Vagina (tissue), 2 donors: ENCODE data around the gene SUDS3. TPM values are rescaled to one million over a fixed set of nuclear protein-coding genes. Genes with fewer than 3 reads are reported as not detected.

Source experiments
- DNase-seq, 2 donors: peaks; one replicate each; pipeline ENCODE4 v3.0.0-alpha.2; 2017; ENCODE audit errors: extremely low spot score in 2 of 2
- H3K27ac ChIP-seq: fragments of 200-600 bp; sonication (generic); one replicate; pipeline ENCODE4 v1.5.1; 2019
- H3K27me3 ChIP-seq: fragments of 200-600 bp; sonication (generic); one replicate; pipeline ENCODE4 v1.5.1; 2019
- H3K36me3 ChIP-seq, 2 donors: fragments of 200-600 bp; sonication (generic); one replicate each; pipeline ENCODE4 v1.5.1; 2017 to 2019
- H3K4me1 ChIP-seq: fragments of 200-600 bp; sonication (generic); one replicate; pipeline ENCODE4 v1.5.1; 2019
- H3K4me3 ChIP-seq, 2 donors: fragments of 200-600 bp; sonication (generic); 1 replicate in 1 of 2; 2 replicates in 1 of 2; pipeline ENCODE4 v1.5.1; 2016 to 2019
- H3K9me3 ChIP-seq: fragments of 200-600 bp; sonication (generic); one replicate; pipeline ENCODE4 v1.5.1; 2019
- CTCF ChIP-seq, 3 experiments: fragments of 450-650 bp in 2 of 3; fragments of 200-600 bp in 1 of 3; sonication (generic) in 1 of 3; IDR thresholded peaks; one replicate each; pipeline ENCODE4 v1.5.1; 2017 to 2019; ENCODE audit warnings: antibody characterized with exemption in 3 of 3, mild to moderate bottlenecking in 2 of 3, moderate library complexity in 2 of 3
- POLR2A ChIP-seq, 2 donors: fragments of 450-650 bp; IDR thresholded peaks; one replicate each; pipeline ENCODE4 v1.6.1; 2017; ENCODE audit warnings: antibody characterized with exemption in 2 of 2, mild to moderate bottlenecking in 2 of 2, moderate library complexity in 2 of 2
- POLR2AphosphoS5 ChIP-seq, 2 donors: sonication (generic); formaldehyde crosslinking; IDR thresholded peaks; one replicate each; pipeline ENCODE4 v1.9.0; 2017; ENCODE audit warnings: antibody characterized with exemption in 2 of 2, mild to moderate bottlenecking in 2 of 2, low read depth in 1 of 2; ENCODE audit not compliant: insufficient read depth in 1 of 2
- intact Hi-C: fragments of 100-400 bp; cut with DNase I; formaldehyde crosslinking; loops from one replicate; pipeline ENCODE4 v1.15.1; 2023
- total RNA-seq: library from RNA; depleted of rRNA; stranded (reverse); fragments of >200 nt; gene quantifications from one replicate; pipeline ENCODE4 v1.2.3, GENCODE V29; 2016

Gene SUDS3
- total RNA-seq, 1 donor from 2014 or later: 26.3 TPM

GRCh38 chr12:118455327-118455726 is 79.0 kb downstream of the SUDS3 start:
- intact Hi-C loops: no loop called here
- no peak overlapping the region for H3K27ac ChIP-seq
- TF ChIP-seq POLR2A (IDR thresholded peaks at IDR 0.05) (no peak), CTCF (IDR thresholded peaks at IDR 0.05) (no peak), POLR2AphosphoS5 (IDR thresholded peaks at IDR 0.05; ENCODE audit: insufficient read depth in 1 of 2, low read depth in 1 of 2) (no peak)

GRCh38 chr12:118456741-118457140 is 80.4 kb downstream of the SUDS3 start:
- Histone ChIP-seq H3K27me3 (no peaks in the 10 kb centered on the region), H3K4me3 (no peak overlapping the region), H3K27ac (no peak overlapping the region), H3K4me1 (no peaks in the 10 kb centered on the region), H3K36me3 (no peaks in the 10 kb centered on the region), H3K9me3 (no peaks in the 10 kb centered on the region)
- intact Hi-C loops: no loop called here
- no peak for DNase-seq
- TF ChIP-seq POLR2AphosphoS5 (IDR thresholded peaks at IDR 0.05; ENCODE audit: insufficient read depth in 1 of 2, low read depth in 1 of 2) (no peak), CTCF (IDR thresholded peaks at IDR 0.05) (no peak), POLR2A (IDR thresholded peaks at IDR 0.05) (no peak)

More at GRCh38 chr12:118455327-118455726, 79.0 kb downstream of the SUDS3 start:
- DNase-seq: no peak
- H3K4me1 ChIP-seq: no peaks in the 10 kb centered on the region
- no peak overlapping the region for H3K4me3 ChIP-seq
- H3K27me3 ChIP-seq: no peaks in the 10 kb centered on the region
- no peaks in the 10 kb centered on the region for H3K9me3 ChIP-seq
- no peaks in the 10 kb centered on the region for H3K36me3 ChIP-seq

- Histone ChIP-seq H3K4me1 (no peaks in the 10 kb centered on the region), H3K36me3 (no peaks in the 10 kb centered on the region), H3K27ac (no peak overlapping the region), H3K27me3 (no peaks in the 10 kb centered on the region), H3K9me3 (no peaks in the 10 kb centered on the region), H3K4me3 (no peak overlapping the region)
- no peak for DNase-seq
- intact Hi-C loops: no loop called here
- TF ChIP-seq POLR2AphosphoS5 (IDR thresholded peaks at IDR 0.05; ENCODE audit: insufficient read depth in 1 of 2, low read depth in 1 of 2) (no peak), POLR2A (IDR thresholded peaks at IDR 0.05) (no peak), CTCF (IDR thresholded peaks at IDR 0.05) (no peak)
Observed at GRCh38 chr12:118459110-118459509, 82.8 kb downstream of the SUDS3 start.

- intact Hi-C loops: no loop called here
Observed at GRCh38 chr12:118463677-118464076, 87.3 kb downstream of the SUDS3 start.

More at GRCh38 chr12:118463677-118464076, 87.3 kb downstream of the SUDS3 start:
- H3K36me3 ChIP-seq: no peaks in the 10 kb centered on the region
- H3K4me1 ChIP-seq: no peaks in the 10 kb centered on the region
- H3K4me3 ChIP-seq: no peak overlapping the region
- no peak for DNase-seq
- H3K27me3 ChIP-seq: no peaks in the 10 kb centered on the region
- TF ChIP-seq POLR2AphosphoS5 (IDR thresholded peaks at IDR 0.05; ENCODE audit: insufficient read depth in 1 of 2, low read depth in 1 of 2) (no peak), CTCF (IDR thresholded peaks at IDR 0.05) (no peak), POLR2A (IDR thresholded peaks at IDR 0.05) (no peak)
- no peaks in the 10 kb centered on the region for H3K9me3 ChIP-seq
- no peak overlapping the region for H3K27ac ChIP-seq
